Natural killer cell (primary cell): ENCODE data around the gene CDHR3. TPM values are rescaled to one million over a fixed set of nuclear protein-coding genes. Genes with fewer than 3 reads are reported as not detected.

ENCODE experiments used
- ATAC-seq, 3 donors: fragments of 150-1000 bp in 2 of 3; fragments of 200-7000 bp in 1 of 3; cut with Tn5 transposase; 1 replicate in 1 of 3; 2 replicates in 2 of 3; pipeline ENCODE4 v1.10.0; 2021; ENCODE audit warnings: mild to moderate bottlenecking in 2 of 3, moderate library complexity in 2 of 3
- DNase-seq, 2 donors: peaks; one replicate each; pipeline versions ENCODE4 v3.0.0 to v3.0.0-alpha.2; 2013 to 2021; ENCODE audit warnings: mixed read lengths in 1 of 2
- H3K27ac ChIP-seq: one replicate; pipeline ENCODE4 v1.5.1; 2013; ENCODE audit warnings: mild to moderate bottlenecking, low read length
- H3K27me3 ChIP-seq: one replicate; pipeline ENCODE4 v1.6.1; 2013; ENCODE audit warnings: low read length; ENCODE audit not compliant: control insufficient read depth, insufficient read depth
- H3K36me3 ChIP-seq: one replicate; pipeline ENCODE4 v1.6.1; 2013; ENCODE audit warnings: low read length; ENCODE audit not compliant: control insufficient read depth, insufficient read depth
- H3K4me1 ChIP-seq: one replicate; pipeline ENCODE4 v1.6.1; 2013; ENCODE audit warnings: low read length; ENCODE audit not compliant: control insufficient read depth, insufficient read depth
- H3K4me3 ChIP-seq: one replicate; pipeline ENCODE4 v1.5.1; 2013; ENCODE audit warnings: low read length
- H3K9me3 ChIP-seq: one replicate; pipeline ENCODE4 v1.6.1; 2013; ENCODE audit warnings: low read length; ENCODE audit not compliant: control insufficient read depth, insufficient read depth
- H3K27ac Mint-ChIP-seq, 2 donors: one replicate each; pipeline ENCODE4 v1.8.0; 2022; ENCODE audit warnings: mild to moderate bottlenecking in 2 of 2, mixed read lengths in 2 of 2, moderate library complexity in 1 of 2
- H3K27me3 Mint-ChIP-seq, 2 donors: one replicate each; pipeline ENCODE4 v1.8.0; 2022; ENCODE audit warnings: low read depth in 2 of 2, mixed read lengths in 2 of 2
- H3K36me3 Mint-ChIP-seq: one replicate; pipeline ENCODE4 v1.8.0; 2022; ENCODE audit warnings: mixed read lengths
- H3K4me1 Mint-ChIP-seq, 2 donors: one replicate each; pipeline ENCODE4 v1.8.0; 2022; ENCODE audit warnings: mixed read lengths in 2 of 2
- H3K4me3 Mint-ChIP-seq: one replicate; pipeline ENCODE4 v1.8.0; 2022; ENCODE audit warnings: mild to moderate bottlenecking, moderate library complexity, mixed read lengths
- H3K9me3 Mint-ChIP-seq, 2 donors: one replicate each; pipeline ENCODE4 v1.8.0; 2022; ENCODE audit warnings: mixed read lengths in 2 of 2
- CTCF ChIP-seq: fragments of 200-600 bp; IDR thresholded peaks from one replicate; pipeline ENCODE4 v1.8.0; 2022; ENCODE audit warnings: antibody characterized with exemption
- WGBS: methylation state at CpG from one replicate; pipeline ENCODE4 v1.1.7; 2013; ENCODE audit warnings: missing lambda C conversion rate; ENCODE audit not compliant: insufficient coverage; 5-methylcytosine and 5-hydroxymethylcytosine counted together
- intact Hi-C: fragments of 100-400 bp; cut with micrococcal nuclease; formaldehyde crosslinking; loops from one replicate; pipeline ENCODE4 v1.14.2; 2022
- total RNA-seq, 4 donors: library from RNA; stranded (reverse); fragments of 120-200 nt in 1 of 4; gene quantifications; one replicate each; pipeline versions ENCODE4 v1.2.3 to v1.2.4, GENCODE V29; 2013 to 2022

Gene CDHR3
- total RNA-seq, 3 donors from 2014 or later (not counting 1 experiment from before 2014, with no cell fraction given) = 9.2 to 12.4 (median 10.2) TPM

DNA sequence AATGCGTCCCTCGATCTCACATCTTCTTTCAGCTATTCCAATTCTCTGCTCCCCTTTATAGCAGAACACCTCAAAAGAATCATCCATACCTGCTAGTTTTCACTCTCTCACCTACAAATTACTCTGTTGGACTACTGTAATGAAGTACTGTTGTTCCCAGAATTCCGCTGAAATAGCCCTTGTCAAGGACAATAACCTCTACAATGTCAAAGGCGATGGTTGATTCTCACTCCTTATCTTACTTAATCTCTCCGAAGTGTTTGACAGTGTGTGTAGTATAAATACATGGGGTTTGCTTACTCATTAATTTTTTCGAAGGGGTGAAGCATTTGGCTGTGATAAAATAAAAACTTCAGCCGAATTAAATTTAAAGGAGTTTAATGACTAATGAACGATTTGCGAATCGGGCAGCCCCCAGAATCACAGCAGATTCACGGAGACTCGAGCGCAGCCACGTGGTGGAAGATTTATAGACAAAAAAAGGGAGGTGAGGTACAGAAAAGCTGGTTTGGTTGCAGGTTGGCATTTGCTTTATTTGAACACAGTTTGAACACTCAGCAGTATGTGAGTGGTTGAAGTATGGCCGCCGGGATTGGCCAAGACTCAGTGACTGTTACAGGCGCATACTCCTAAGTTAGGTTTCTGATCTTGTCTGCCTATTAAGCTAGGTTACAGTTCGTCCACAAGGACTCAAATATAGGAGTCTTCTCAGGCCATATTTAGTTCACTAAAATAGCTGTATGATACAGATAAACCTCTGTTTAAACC, 119.2 kb downstream of the CDHR3 start:
- WGBS = 93% methylated on average over 16 of the region's 18 CpGs
- DNase-seq = no peak

More for the DNA sequence above, 119.2 kb downstream of the CDHR3 start:
- H3K4me3 Mint-ChIP-seq = no peak overlapping the region
- H3K9me3 ChIP-seq = no peaks in the 10 kb centered on the region
- no peak overlapping the region for H3K4me3 ChIP-seq
- no peak overlapping the region for H3K27ac ChIP-seq
- H3K9me3 Mint-ChIP-seq = no peaks in the 10 kb centered on the region
- H3K27me3 Mint-ChIP-seq = peaks cover 13 to 35% of the 10 kb centered on the region in 2 donors
- no peaks in the 10 kb centered on the region for H3K36me3 ChIP-seq
- no peak for TF ChIP-seq CTCF
- intact Hi-C loops = no loop called here
- H3K27ac Mint-ChIP-seq = no peak overlapping the region
- no peak for ATAC-seq
- peaks cover 2 to 10% of the 10 kb centered on the region in 2 donors for H3K4me1 Mint-ChIP-seq
- H3K36me3 Mint-ChIP-seq = no peaks in the 10 kb centered on the region
- H3K27me3 ChIP-seq = no peaks in the 10 kb centered on the region
- H3K4me1 ChIP-seq = no peaks in the 10 kb centered on the region

Other genes starting within 250 kb of the CDHR3 start
- 10 to 100 TPM; 37.5 to 48.6 (median 47.9) TPM for gene ATXN7L1, start 86.7 kb upstream of the CDHR3 start, total RNA-seq
- 10 to 100 TPM; 13.1 to 22.2 (median 14.9) TPM for gene SYPL1, start 149.0 kb downstream of the CDHR3 start, total RNA-seq